D721Med (cell line): ENCODE results near the gene NELFE.

Experiments used
- DNase-seq: peaks from one replicate; pipeline ENCODE4 v3.0.0; 2011; ENCODE audit warnings: low spot score; ENCODE audit not compliant: insufficient read length
- FAIRE-seq: peaks from 2 replicates; lab custom pipeline; 2011; peaks lifted over from hg19 to GRCh38; lab: Jason Lieb, UNC
- TF ChIP-seq, protein P1 (sequence below): IDR thresholded peaks from 2 replicates; pipeline ENCODE4 v1.5.1; 2012; ENCODE audit warnings: mild to moderate bottlenecking, control low read depth; ENCODE audit not compliant: insufficient read depth; ENCODE audit errors: missing control alignments

NELFE gene

DNA sequence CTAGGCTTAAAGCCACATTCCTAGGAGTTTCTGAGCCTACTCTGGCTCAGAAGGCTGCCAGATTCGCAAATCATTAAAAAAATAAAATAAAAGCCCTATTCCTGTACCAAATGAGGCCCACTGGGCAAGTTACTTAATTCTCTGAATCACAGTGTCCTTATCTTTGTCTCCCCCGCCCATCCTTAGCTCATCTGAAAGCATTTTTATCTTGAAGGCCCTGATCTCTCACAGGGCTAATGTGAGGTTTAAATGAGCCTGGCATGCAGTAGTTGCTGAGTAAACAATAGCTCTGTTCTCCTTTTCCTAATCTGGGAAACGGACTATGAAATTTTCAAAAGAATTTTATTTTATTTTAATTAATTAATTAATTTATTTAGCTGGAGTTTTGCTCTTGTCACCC, 54.8 kb downstream of the NELFE start:
- TF ChIP-seq, protein P1, sequence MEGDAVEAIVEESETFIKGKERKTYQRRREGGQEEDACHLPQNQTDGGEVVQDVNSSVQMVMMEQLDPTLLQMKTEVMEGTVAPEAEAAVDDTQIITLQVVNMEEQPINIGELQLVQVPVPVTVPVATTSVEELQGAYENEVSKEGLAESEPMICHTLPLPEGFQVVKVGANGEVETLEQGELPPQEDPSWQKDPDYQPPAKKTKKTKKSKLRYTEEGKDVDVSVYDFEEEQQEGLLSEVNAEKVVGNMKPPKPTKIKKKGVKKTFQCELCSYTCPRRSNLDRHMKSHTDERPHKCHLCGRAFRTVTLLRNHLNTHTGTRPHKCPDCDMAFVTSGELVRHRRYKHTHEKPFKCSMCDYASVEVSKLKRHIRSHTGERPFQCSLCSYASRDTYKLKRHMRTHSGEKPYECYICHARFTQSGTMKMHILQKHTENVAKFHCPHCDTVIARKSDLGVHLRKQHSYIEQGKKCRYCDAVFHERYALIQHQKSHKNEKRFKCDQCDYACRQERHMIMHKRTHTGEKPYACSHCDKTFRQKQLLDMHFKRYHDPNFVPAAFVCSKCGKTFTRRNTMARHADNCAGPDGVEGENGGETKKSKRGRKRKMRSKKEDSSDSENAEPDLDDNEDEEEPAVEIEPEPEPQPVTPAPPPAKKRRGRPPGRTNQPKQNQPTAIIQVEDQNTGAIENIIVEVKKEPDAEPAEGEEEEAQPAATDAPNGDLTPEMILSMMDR, result no peak
- FAIRE-seq, result no peak
- DNase-seq, result no peak
